ENCODE measurements around the gene ARHGAP25.
"Not testable (repeated sequence)": the region's sequence is repeated elsewhere in the genome, so short reads cannot be mapped to it uniquely, and the experiment has no call there.

Gene ARHGAP25

GRCh38 chr2:68790600-68790999 lies 56.0 kb downstream of the ARHGAP25 start:
- H3K36me3 ChIP-seq (ENCODE audit: control insufficient read depth in 5 of 5, insufficient read depth in 5 of 5, low read length in 5 of 5): peaks cover 5 to 33% (median 20%) of the 10 kb centered on the region in 5 donors
- no peak overlapping the region for H3K4me3 ChIP-seq (ENCODE audit: low read depth in 1 of 5, low read length in 5 of 5)
- no peak overlapping the region for H3K27ac ChIP-seq (ENCODE audit: low read depth, low read length)
- H3K9ac ChIP-seq (ENCODE audit: low read length in 5 of 5): no peak overlapping the region
- peaks cover 0 to 25% (median under 1%) of the 10 kb centered on the region in 5 donors for H3K4me1 ChIP-seq (ENCODE audit: control insufficient read depth in 5 of 5, insufficient read depth in 5 of 5, low read length in 5 of 5)
- H3K9me3 ChIP-seq (ENCODE audit: control insufficient read depth in 5 of 5, low read length in 5 of 5): no peaks in the 10 kb centered on the region
- no peaks in the 10 kb centered on the region for H3K27me3 ChIP-seq (ENCODE audit: control insufficient read depth in 5 of 5, insufficient read depth in 4 of 5, low read length in 5 of 5)

- Histone ChIP-seq H3K36me3 (ENCODE audit: control insufficient read depth in 5 of 5, insufficient read depth in 5 of 5, low read length in 5 of 5) (peaks cover 0 to 33% (median 11%) of the 10 kb centered on the region in 5 donors), H3K27me3 (ENCODE audit: control insufficient read depth in 5 of 5, insufficient read depth in 4 of 5, low read length in 5 of 5) (no peaks in the 10 kb centered on the region), H3K4me1 (ENCODE audit: control insufficient read depth in 5 of 5, insufficient read depth in 5 of 5, low read length in 5 of 5) (peaks cover 0 to 32% (median 7%) of the 10 kb centered on the region in 5 donors), H3K9ac (ENCODE audit: low read length in 5 of 5) (no peak overlapping the region), H3K9me3 (ENCODE audit: control insufficient read depth in 5 of 5, low read length in 5 of 5) (no peaks in the 10 kb centered on the region), H3K27ac (ENCODE audit: low read depth, low read length) (no peak overlapping the region), H3K4me3 (ENCODE audit: low read depth in 1 of 5, low read length in 5 of 5) (no peak overlapping the region)
Measured at GRCh38 chr2:68791914-68792313, 57.3 kb downstream of the ARHGAP25 start.

- Histone ChIP-seq H3K27ac (ENCODE audit: low read depth, low read length) (no peak overlapping the region), H3K27me3 (ENCODE audit: control insufficient read depth in 5 of 5, insufficient read depth in 4 of 5, low read length in 5 of 5) (no peaks in the 10 kb centered on the region), H3K9ac (ENCODE audit: low read length in 5 of 5) (no peak overlapping the region), H3K4me3 (ENCODE audit: low read depth in 1 of 5, low read length in 5 of 5) (no peak overlapping the region), H3K4me1 (ENCODE audit: control insufficient read depth in 5 of 5, insufficient read depth in 5 of 5, low read length in 5 of 5) (peaks cover 2 to 32% (median 11%) of the 10 kb centered on the region in 5 donors), H3K36me3 (ENCODE audit: control insufficient read depth in 5 of 5, insufficient read depth in 5 of 5, low read length in 5 of 5) (peaks cover 0 to 34% (median 13%) of the 10 kb centered on the region in 5 donors), H3K9me3 (ENCODE audit: control insufficient read depth in 5 of 5, low read length in 5 of 5) (no peaks in the 10 kb centered on the region)
Measured at GRCh38 chr2:68792751-68793150, 58.1 kb downstream of the ARHGAP25 start.

DNA sequence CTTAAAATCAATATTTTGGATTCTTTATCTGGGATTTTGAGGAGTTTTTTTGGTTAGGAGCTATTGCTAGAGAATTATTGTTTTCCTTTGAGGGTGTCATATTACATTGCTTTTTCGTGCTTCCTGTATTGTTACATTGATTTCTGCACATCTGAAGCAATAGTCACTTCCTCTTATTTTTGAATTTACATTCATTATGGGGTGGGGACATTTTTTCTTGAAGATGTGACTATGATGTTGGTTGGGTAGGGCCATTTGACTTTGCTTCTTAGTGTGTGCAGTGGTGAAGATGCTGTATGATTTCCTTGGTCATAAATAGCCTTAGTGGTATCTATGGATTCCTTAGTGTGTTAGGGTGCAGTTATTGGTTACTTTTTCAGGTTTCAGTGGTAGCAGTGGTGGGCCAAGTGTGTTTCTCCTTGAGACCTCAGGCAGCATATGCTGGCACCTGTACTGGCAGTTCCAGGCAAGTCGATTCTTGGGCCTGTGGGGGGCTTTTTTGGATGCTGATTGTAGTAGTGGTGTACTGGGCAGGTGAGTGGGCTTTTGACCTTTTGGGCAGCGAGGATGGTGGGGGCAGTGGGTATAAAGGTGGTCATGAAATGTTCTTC lies 61.8 kb downstream of the ARHGAP25 start:
- H3K9ac ChIP-seq (ENCODE audit: low read length in 5 of 5): no peak overlapping the region

GRCh38 chr2:68798569-68798968 lies 64.0 kb downstream of the ARHGAP25 start:
- Histone ChIP-seq H3K27me3 (ENCODE audit: control insufficient read depth in 5 of 5, insufficient read depth in 4 of 5, low read length in 5 of 5) (no peaks in the 10 kb centered on the region), H3K9ac (ENCODE audit: low read length in 5 of 5) (no peak overlapping the region), H3K4me3 (ENCODE audit: low read depth in 1 of 5, low read length in 5 of 5) (no peak overlapping the region), H3K9me3 (ENCODE audit: control insufficient read depth in 5 of 5, low read length in 5 of 5) (no peaks in the 10 kb centered on the region), H3K36me3 (ENCODE audit: control insufficient read depth in 5 of 5, insufficient read depth in 5 of 5, low read length in 5 of 5) (peaks cover 0 to 21% (median 0%) of the 10 kb centered on the region in 5 donors), H3K27ac (ENCODE audit: low read depth, low read length) (no peak overlapping the region), H3K4me1 (ENCODE audit: control insufficient read depth in 5 of 5, insufficient read depth in 5 of 5, low read length in 5 of 5) (peaks cover 2 to 26% (median 11%) of the 10 kb centered on the region in 5 donors)

More for the DNA sequence above, 61.8 kb downstream of the ARHGAP25 start:
- Histone ChIP-seq H3K4me3 (ENCODE audit: low read depth in 1 of 5, low read length in 5 of 5) (no peak overlapping the region), H3K27ac (ENCODE audit: low read depth, low read length) (no peak overlapping the region), H3K36me3 (ENCODE audit: control insufficient read depth in 5 of 5, insufficient read depth in 5 of 5, low read length in 5 of 5) (peaks cover 0 to 17% (median 0%) of the 10 kb centered on the region in 5 donors), H3K9me3 (ENCODE audit: control insufficient read depth in 5 of 5, low read length in 5 of 5) (no peaks in the 10 kb centered on the region), H3K4me1 (ENCODE audit: control insufficient read depth in 5 of 5, insufficient read depth in 5 of 5, low read length in 5 of 5) (peaks cover 2 to 32% (median 11%) of the 10 kb centered on the region in 5 donors), H3K27me3 (ENCODE audit: control insufficient read depth in 5 of 5, insufficient read depth in 4 of 5, low read length in 5 of 5) (no peaks in the 10 kb centered on the region)

DNA sequence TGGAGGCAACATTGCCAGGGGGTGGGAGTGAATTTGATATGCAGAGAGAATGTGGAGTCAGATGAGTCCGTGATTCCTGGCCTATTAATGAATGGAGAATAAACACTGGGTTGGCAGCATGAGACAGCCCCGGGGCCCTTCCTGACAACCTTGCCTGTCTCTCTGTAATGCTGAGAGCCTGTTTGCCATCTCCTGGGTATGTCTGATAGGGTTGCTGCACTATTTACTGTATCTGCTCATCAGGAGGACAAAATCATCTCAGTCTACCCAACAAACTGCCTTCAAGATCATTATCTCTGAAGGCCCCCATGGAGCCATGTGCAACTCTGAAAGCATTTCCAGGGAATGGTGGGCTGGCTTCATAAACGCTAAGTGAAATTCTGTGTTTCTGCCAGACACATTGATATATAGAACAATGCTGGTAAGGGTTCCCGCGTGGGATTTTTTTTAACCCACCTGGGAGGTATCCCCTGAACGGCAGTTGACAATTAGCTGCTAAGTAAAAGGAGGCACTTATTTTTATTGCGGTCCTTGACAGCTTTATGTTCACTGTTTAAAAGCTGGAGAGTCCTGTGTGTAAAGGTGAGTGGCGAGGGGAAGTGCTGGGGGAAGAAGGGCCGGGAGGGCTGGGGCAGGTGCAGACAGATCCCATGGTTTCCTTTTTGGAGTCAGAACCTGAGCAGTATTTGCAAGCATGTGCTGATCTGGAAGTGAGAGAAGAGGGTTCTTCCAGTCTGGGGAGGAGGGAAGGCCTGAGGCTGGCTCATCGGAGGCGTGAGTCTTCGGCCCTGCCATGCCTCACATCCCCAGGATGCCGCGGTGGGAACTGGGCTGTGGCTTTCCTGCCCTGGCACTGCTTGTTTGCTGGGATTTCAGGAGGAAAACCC lies 64.8 kb downstream of the ARHGAP25 start:
- Histone ChIP-seq H3K9ac (ENCODE audit: low read length in 5 of 5) (no peak overlapping the region), H3K27ac (ENCODE audit: low read depth, low read length) (no peak overlapping the region), H3K36me3 (ENCODE audit: control insufficient read depth in 5 of 5, insufficient read depth in 5 of 5, low read length in 5 of 5) (peaks cover 0 to 26% (median 0%) of the 10 kb centered on the region in 5 donors), H3K4me3 (ENCODE audit: low read depth in 1 of 5, low read length in 5 of 5) (no peak overlapping the region), H3K4me1 (ENCODE audit: control insufficient read depth in 5 of 5, insufficient read depth in 5 of 5, low read length in 5 of 5) (peaks cover 2 to 26% (median 11%) of the 10 kb centered on the region in 5 donors), H3K27me3 (ENCODE audit: control insufficient read depth in 5 of 5, insufficient read depth in 4 of 5, low read length in 5 of 5) (no peaks in the 10 kb centered on the region), H3K9me3 (ENCODE audit: control insufficient read depth in 5 of 5, low read length in 5 of 5) (no peaks in the 10 kb centered on the region)

- Histone ChIP-seq H3K9ac (ENCODE audit: low read length in 5 of 5) (no peak overlapping the region), H3K9me3 (ENCODE audit: control insufficient read depth in 5 of 5, low read length in 5 of 5) (no peaks in the 10 kb centered on the region), H3K4me1 (ENCODE audit: control insufficient read depth in 5 of 5, insufficient read depth in 5 of 5, low read length in 5 of 5) (peaks cover 2 to 26% (median 11%) of the 10 kb centered on the region in 5 donors), H3K27ac (ENCODE audit: low read depth, low read length) (no peak overlapping the region), H3K36me3 (ENCODE audit: control insufficient read depth in 5 of 5, insufficient read depth in 5 of 5, low read length in 5 of 5) (peaks cover 0 to 30% (median under 1%) of the 10 kb centered on the region in 5 donors), H3K27me3 (ENCODE audit: control insufficient read depth in 5 of 5, insufficient read depth in 4 of 5, low read length in 5 of 5) (no peaks in the 10 kb centered on the region), H3K4me3 (ENCODE audit: low read depth in 1 of 5, low read length in 5 of 5) (no peak overlapping the region)
Measured at GRCh38 chr2:68800027-68800401, 65.4 kb downstream of the ARHGAP25 start.

- H3K4me3 ChIP-seq (ENCODE audit: low read depth in 1 of 5, low read length in 5 of 5): no peak overlapping the region
- H3K27me3 ChIP-seq (ENCODE audit: control insufficient read depth in 5 of 5, insufficient read depth in 4 of 5, low read length in 5 of 5): no peaks in the 10 kb centered on the region
- H3K4me1 ChIP-seq (ENCODE audit: control insufficient read depth in 5 of 5, insufficient read depth in 5 of 5, low read length in 5 of 5): peaks cover 5 to 28% (median 16%) of the 10 kb centered on the region in 5 donors
- H3K9me3 ChIP-seq (ENCODE audit: control insufficient read depth in 5 of 5, low read length in 5 of 5): no peaks in the 10 kb centered on the region
- no peak overlapping the region for H3K9ac ChIP-seq (ENCODE audit: low read length in 5 of 5)
- peaks cover 0 to 34% (median 2%) of the 10 kb centered on the region in 5 donors for H3K36me3 ChIP-seq (ENCODE audit: control insufficient read depth in 5 of 5, insufficient read depth in 5 of 5, low read length in 5 of 5)
- H3K27ac ChIP-seq (ENCODE audit: low read depth, low read length): no peak overlapping the region
Measured at GRCh38 chr2:68800517-68800916, 65.9 kb downstream of the ARHGAP25 start.

DNA sequence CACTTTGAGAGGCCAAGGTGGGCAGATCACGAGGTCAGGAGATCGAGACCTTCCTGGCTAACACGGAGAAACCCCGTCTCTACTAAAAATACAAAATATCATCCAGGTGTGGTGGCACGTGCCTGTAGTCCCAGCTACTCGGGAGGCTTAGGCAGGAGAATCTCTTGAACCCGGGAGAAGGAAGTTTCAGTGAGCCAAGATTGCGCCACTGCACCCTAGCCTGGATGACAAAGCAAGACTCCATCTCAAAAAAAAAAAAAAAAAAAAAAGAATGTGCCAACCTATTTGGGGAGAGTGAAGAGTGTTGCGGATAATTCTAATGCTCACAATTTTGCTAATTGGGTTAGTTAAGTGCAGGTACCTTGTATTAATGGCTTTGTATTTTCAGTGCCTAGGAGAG lies 67.5 kb downstream of the ARHGAP25 start:
- H3K27ac ChIP-seq (ENCODE audit: low read depth, low read length); H3K9me3 ChIP-seq (ENCODE audit: control insufficient read depth in 5 of 5, low read length in 5 of 5); H3K27me3 ChIP-seq (ENCODE audit: control insufficient read depth in 5 of 5, insufficient read depth in 4 of 5, low read length in 5 of 5); H3K9ac ChIP-seq (ENCODE audit: low read length in 5 of 5); H3K4me3 ChIP-seq (ENCODE audit: low read depth in 1 of 5, low read length in 5 of 5): not testable (repeated sequence)
- peaks cover 7 to 34% (median 20%) of the 10 kb centered on the region in 5 donors for H3K4me1 ChIP-seq (ENCODE audit: control insufficient read depth in 5 of 5, insufficient read depth in 5 of 5, low read length in 5 of 5)
- peaks cover 0 to 41% (median 5%) of the 10 kb centered on the region in 5 donors for H3K36me3 ChIP-seq (ENCODE audit: control insufficient read depth in 5 of 5, insufficient read depth in 5 of 5, low read length in 5 of 5)

GRCh38 chr2:68805025-68805424 lies 70.4 kb downstream of the ARHGAP25 start:
- H3K4me1 ChIP-seq (ENCODE audit: control insufficient read depth in 5 of 5, insufficient read depth in 5 of 5, low read length in 5 of 5): peaks cover 5 to 34% (median 30%) of the 10 kb centered on the region in 5 donors
- H3K9ac ChIP-seq (ENCODE audit: low read length in 5 of 5): no peak overlapping the region
- no peak overlapping the region for H3K27ac ChIP-seq (ENCODE audit: low read depth, low read length)
- no peak overlapping the region for H3K4me3 ChIP-seq (ENCODE audit: low read depth in 1 of 5, low read length in 5 of 5)
- H3K9me3 ChIP-seq (ENCODE audit: control insufficient read depth in 5 of 5, low read length in 5 of 5): no peaks in the 10 kb centered on the region
- no peaks in the 10 kb centered on the region for H3K27me3 ChIP-seq (ENCODE audit: control insufficient read depth in 5 of 5, insufficient read depth in 4 of 5, low read length in 5 of 5)
- peaks cover 0 to 41% (median 14%) of the 10 kb centered on the region in 5 donors for H3K36me3 ChIP-seq (ENCODE audit: control insufficient read depth in 5 of 5, insufficient read depth in 5 of 5, low read length in 5 of 5)

All from subcutaneous abdominal adipose tissue (tissue), 5 donors.